SK-N-SH (cell line): Measurements from ENCODE around the gene PRXL2B. TPM values are rescaled to one million over a fixed set of nuclear protein-coding genes. Genes with fewer than 3 reads are reported as not detected.

ENCODE experiments used
- CTCF ChIA-PET: fragments of 300-600, 350-600 bp; formaldehyde crosslinking; extraction: SDS; loops from one replicate; lab custom pipeline; 2021; lab: Yijun Ruan, JAX
- POLR2A ChIA-PET: fragments of 350-600 bp; sonication (Branson Sonifier 250); formaldehyde crosslinking; extraction: SDS; loops from one replicate; lab custom pipeline; 2020; ENCODE audit warnings: antibody characterized with exemption, inconsistent platforms; lab: Yijun Ruan, JAX
- DNase-seq: peaks from one replicate; pipeline ENCODE4 v3.0.0; 2012
- H2AFZ ChIP-seq: fragments of 200-600 bp; sonication (generic); 2 replicates; pipeline ENCODE4 v1.8.1; 2016; ENCODE audit warnings: antibody characterized with exemption, mild to moderate bottlenecking, low read depth
- H3F3A ChIP-seq: fragments of 200-600 bp; sonication (generic); replicated peaks from 2 replicates; pipeline ENCODE3; 2016; ENCODE audit warnings: antibody characterized with exemption, mild to moderate bottlenecking; ENCODE audit not compliant: insufficient read depth
- H3K27ac ChIP-seq, 2 experiments: fragments of 200-500 bp in 1 of 2; fragments of 200-600 bp in 1 of 2; sonication (Bioruptor generic) in 1 of 2; sonication (generic), shearing (Covaris generic) in 1 of 2; 2 replicates each; pipeline versions ENCODE4 v1.5.1 to v1.6.1; 2014 to 2016; ENCODE audit warnings: low read depth in 2 of 2, inconsistent platforms in 1 of 2, low read length in 1 of 2, mild to moderate bottlenecking in 1 of 2, mixed read lengths in 1 of 2
- H3K27me3 ChIP-seq: fragments of 200-600 bp; sonication (generic), shearing (Covaris generic); 2 replicates; pipeline ENCODE4 v1.6.1; 2016; ENCODE audit warnings: mixed run types; ENCODE audit not compliant: insufficient read depth
- H3K36me3 ChIP-seq, 2 experiments: fragments of 200-500 bp in 1 of 2; fragments of 200-600 bp in 1 of 2; sonication (Bioruptor generic) in 1 of 2; sonication (generic) in 1 of 2; replicated peaks in 1 of 2; 2 replicates each; pipeline versions ENCODE3 to v1.5.1; 2014 to 2016; ENCODE audit warnings: low read length in 1 of 2, mild to moderate bottlenecking in 1 of 2; ENCODE audit not compliant: insufficient read depth in 2 of 2, control insufficient read depth in 1 of 2
- H3K4me1 ChIP-seq, 2 experiments: fragments of 200-500 bp in 1 of 2; fragments of 200-600 bp in 1 of 2; sonication (Bioruptor generic) in 1 of 2; sonication (generic), shearing (Covaris generic) in 1 of 2; 2 replicates each; pipeline versions ENCODE4 v1.5.1 to v1.6.1; 2014 to 2016; ENCODE audit warnings: low read depth in 1 of 2, low read length in 1 of 2, mixed run types in 1 of 2; ENCODE audit not compliant: insufficient read depth in 2 of 2, control insufficient read depth in 1 of 2
- H3K4me2 ChIP-seq: fragments of 200-600 bp; sonication (generic), shearing (Covaris generic); 2 replicates; pipeline ENCODE4 v1.6.1; 2017; ENCODE audit warnings: mixed run types
- H3K4me3 ChIP-seq, 2 experiments: fragments of 200-500 bp in 1 of 2; fragments of 200-600 bp in 1 of 2; sonication (Bioruptor generic) in 1 of 2; sonication (generic), shearing (Covaris generic) in 1 of 2; 2 replicates each; pipeline versions ENCODE4 v1.5.1 to v1.8.1; 2014 to 2016; ENCODE audit warnings: low read depth in 2 of 2, inconsistent platforms in 1 of 2, low read length in 1 of 2, mild to moderate bottlenecking in 1 of 2, mixed read lengths in 1 of 2, moderate library complexity in 1 of 2
- H3K79me2 ChIP-seq: fragments of 200-600 bp; sonication (generic); 2 replicates; pipeline ENCODE4 v1.8.1; 2017; ENCODE audit warnings: mild to moderate bottlenecking; ENCODE audit not compliant: insufficient read depth
- H3K9ac ChIP-seq: fragments of 200-600 bp; sonication (generic); 2 replicates; pipeline ENCODE4 v1.6.1; 2017; ENCODE audit warnings: mixed run types
- H3K9me2 ChIP-seq: fragments of 200-600 bp; sonication (generic); 2 replicates; pipeline ENCODE4 v1.6.1; 2017; ENCODE audit warnings: mixed run types
- H3K9me3 ChIP-seq: fragments of 200-600 bp; sonication (generic); 2 replicates; pipeline ENCODE4 v1.6.1; 2017; ENCODE audit warnings: mixed run types, mild to moderate bottlenecking, moderate library complexity
- H4K20me1 ChIP-seq: fragments of 200-600 bp; sonication (generic); 2 replicates; pipeline ENCODE4 v1.6.1; 2017; ENCODE audit warnings: mild to moderate bottlenecking, mixed run types; ENCODE audit not compliant: insufficient read depth
- CHD2 ChIP-seq: fragments of 150-350 bp; IDR thresholded peaks from 2 replicates; pipeline ENCODE4 v1.6.1; 2018; ENCODE audit warnings: low read length; ENCODE audit not compliant: partially characterized antibody
- CTCF ChIP-seq: fragments of 200-600 bp; sonication (generic); IDR thresholded peaks from 2 replicates; pipeline ENCODE4 v1.6.1; 2017; ENCODE audit warnings: antibody characterized with exemption, mild to moderate bottlenecking, moderate library complexity
- FOXJ3 ChIP-seq: sonication (generic); formaldehyde crosslinking; IDR thresholded peaks from 2 replicates; pipeline ENCODE4 v1.5.1; 2020; ENCODE audit warnings: mild to moderate bottlenecking, missing genetic modification reagents
- GABPA ChIP-seq: IDR thresholded peaks from 2 replicates; pipeline ENCODE4 v1.4.0; 2012; ENCODE audit warnings: low read depth, mild to moderate bottlenecking
- MAX ChIP-seq: IDR thresholded peaks from 2 replicates; pipeline ENCODE4 v1.4.0; 2012; ENCODE audit warnings: low read depth
- PBX3 ChIP-seq: IDR thresholded peaks from 2 replicates; pipeline ENCODE4; 2012
- RAD21 ChIP-seq: IDR thresholded peaks from 2 replicates; pipeline ENCODE4 v1.6.1; 2012; ENCODE audit warnings: mild to moderate bottlenecking, low read length
- REST ChIP-seq: IDR thresholded peaks from 2 replicates; pipeline ENCODE4 v1.6.1; 2012; ENCODE audit warnings: mild to moderate bottlenecking, low read depth, low read length, moderate library complexity
- RFX5 ChIP-seq: IDR thresholded peaks from 2 replicates; pipeline ENCODE4 v1.6.1; 2012; ENCODE audit warnings: mild to moderate bottlenecking, improper control_type of control experiment, low read length
- TAF1 ChIP-seq: IDR thresholded peaks from 2 replicates; pipeline ENCODE4 v1.6.1; 2012; ENCODE audit warnings: low read depth, mild to moderate bottlenecking, low read length, moderate library complexity, borderline replicate concordance
- ZBTB33 ChIP-seq: IDR thresholded peaks from 2 replicates; pipeline ENCODE4 v1.4.0; 2012; ENCODE audit warnings: low read depth, borderline replicate concordance
- WGBS: methylation state at CpG from one replicate; pipeline ENCODE4 v1.1.6; 2017; ENCODE audit warnings: low lambda C conversion rate; 5-methylcytosine and 5-hydroxymethylcytosine counted together
- polyA plus RNA-seq, 3 experiments: library from polyadenylated mRNA; depleted of rRNA; stranded (reverse); fragments of >200 nt; gene quantifications; 2 replicates each; pipeline ENCODE4 v1.2.3, GENCODE V29; 2012

Gene PRXL2B
- polyA plus RNA-seq, 1 of the 3 experiments (the other 2 are of a cell fraction): 33.7 TPM

- no peak for DNase-seq
- H3K27me3 ChIP-seq: no peaks in the 10 kb centered on the region
- no peaks in the 10 kb centered on the region for H3F3A ChIP-seq
- no peak overlapping the region for H3K9ac ChIP-seq
- no peak overlapping the region for H3K4me2 ChIP-seq
- H3K9me3 ChIP-seq: no peaks in the 10 kb centered on the region
- H3K27ac ChIP-seq: no peak overlapping the region
- no peak overlapping the region for H3K4me3 ChIP-seq
- TF ChIP-seq MAX (no peak), RAD21 (no peak), ZBTB33 (no peak), RFX5 (no peak), FOXJ3 (CRISPR knock-in tag) (no peak), GABPA (no peak), PBX3 (no peak), CTCF (no peak)
- CTCF ChIA-PET: no interaction called here
- H2AFZ ChIP-seq: no peak overlapping the region
- 14% methylated on average over 3 of the region's 3 CpGs for WGBS
- H3K36me3 ChIP-seq: no peaks in the 10 kb centered on the region
- no peaks in the 10 kb centered on the region for H3K9me2 ChIP-seq
- POLR2A ChIA-PET: no interaction called here
- no peaks in the 10 kb centered on the region for H3K79me2 ChIP-seq
- no peaks in the 10 kb centered on the region for H4K20me1 ChIP-seq
- peaks cover 0 to 9% of the 10 kb centered on the region in 2 experiments; a peak in 2 of 4 replicates for H3K4me1 ChIP-seq
Measured at GRCh38 chr1:2598329-2598931, 11.9 kb downstream of the PRXL2B start.

- Histone ChIP-seq H3K27ac (no peak overlapping the region), H3K4me1 (no peaks in the 10 kb centered on the region; a peak in 1 of 4 replicates), H3K4me2 (no peak overlapping the region), H3F3A (no peaks in the 10 kb centered on the region), H3K9me3 (no peaks in the 10 kb centered on the region), H3K4me3 (no peak overlapping the region), H3K9ac (no peak overlapping the region), H4K20me1 (no peaks in the 10 kb centered on the region), H3K27me3 (no peaks in the 10 kb centered on the region), H3K79me2 (no peaks in the 10 kb centered on the region), H2AFZ (no peak overlapping the region), H3K9me2 (no peaks in the 10 kb centered on the region), H3K36me3 (no peaks in the 10 kb centered on the region)
- TF ChIP-seq REST: no peak
- no peak for TF ChIP-seq MAX
- TF ChIP-seq CHD2: no peak
- no peak for TF ChIP-seq TAF1
- ChIA-PET POLR2A (no interaction called here), CTCF (no interaction called here)
- 27% methylated on average over 15 of the region's 18 CpGs for WGBS
- DNase-seq: no peak
Measured at GRCh38 chr1:2601721-2602303, 15.2 kb downstream of the PRXL2B start.
